Neural progenitor cell (in vitro differentiated cells): Measurements from ENCODE around the gene PRDM15.

Source experiments
- EZH2 ChIP-seq: fragments of 200-600 bp; sonication (generic); IDR thresholded peaks from 2 replicates; pipeline ENCODE4 v1.6.1; 2017; ENCODE audit warnings: antibody characterized with exemption, mild to moderate bottlenecking, moderate library complexity
- TF ChIP-seq, protein P1 (sequence below): fragments of 200-600 bp; sonication (generic); IDR thresholded peaks from 2 replicates; pipeline ENCODE4 v1.5.1; 2017; ENCODE audit warnings: antibody characterized with exemption, mild to moderate bottlenecking

DNA sequence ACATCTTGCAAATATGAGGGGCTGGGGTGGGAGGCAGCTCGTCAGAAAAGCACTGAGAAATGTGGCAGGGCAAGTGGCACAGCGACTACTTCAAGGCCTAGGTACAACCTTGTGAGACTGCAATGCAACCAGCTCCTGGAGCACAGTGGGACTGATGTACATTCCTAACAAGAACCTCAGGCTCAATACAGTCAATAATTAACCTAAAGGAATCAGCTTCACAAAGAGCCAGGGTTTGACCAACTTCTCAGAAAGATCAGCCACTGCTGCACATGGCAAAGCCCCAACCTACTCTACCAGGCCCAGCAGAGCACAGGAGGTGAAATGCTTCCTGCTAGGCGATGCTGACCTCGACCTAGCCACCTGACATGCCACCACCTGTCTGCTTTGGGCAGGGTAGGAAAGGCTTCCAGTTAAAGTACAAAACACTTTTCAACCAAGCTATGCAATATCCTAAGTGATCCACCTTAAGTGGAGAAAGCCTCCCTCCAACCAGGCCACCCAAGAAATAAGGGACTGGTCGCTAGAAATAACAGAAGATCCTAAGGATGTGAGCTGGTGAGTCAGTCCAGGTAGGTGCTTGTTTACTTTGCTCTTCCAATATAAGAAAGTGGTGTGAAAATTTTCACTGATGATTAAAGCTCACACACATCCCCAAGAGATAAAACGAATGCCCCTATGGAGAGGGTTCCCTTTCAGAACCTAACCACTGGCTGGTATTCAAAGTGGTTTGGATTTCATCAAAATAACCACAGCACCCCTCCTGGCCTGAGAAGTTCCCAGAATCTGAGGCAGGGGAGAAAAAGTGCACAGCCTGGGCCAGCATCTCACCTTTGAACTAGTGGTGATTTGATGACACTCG is 114.4 kb downstream of the PRDM15 start:
- TF ChIP-seq, protein P1, sequence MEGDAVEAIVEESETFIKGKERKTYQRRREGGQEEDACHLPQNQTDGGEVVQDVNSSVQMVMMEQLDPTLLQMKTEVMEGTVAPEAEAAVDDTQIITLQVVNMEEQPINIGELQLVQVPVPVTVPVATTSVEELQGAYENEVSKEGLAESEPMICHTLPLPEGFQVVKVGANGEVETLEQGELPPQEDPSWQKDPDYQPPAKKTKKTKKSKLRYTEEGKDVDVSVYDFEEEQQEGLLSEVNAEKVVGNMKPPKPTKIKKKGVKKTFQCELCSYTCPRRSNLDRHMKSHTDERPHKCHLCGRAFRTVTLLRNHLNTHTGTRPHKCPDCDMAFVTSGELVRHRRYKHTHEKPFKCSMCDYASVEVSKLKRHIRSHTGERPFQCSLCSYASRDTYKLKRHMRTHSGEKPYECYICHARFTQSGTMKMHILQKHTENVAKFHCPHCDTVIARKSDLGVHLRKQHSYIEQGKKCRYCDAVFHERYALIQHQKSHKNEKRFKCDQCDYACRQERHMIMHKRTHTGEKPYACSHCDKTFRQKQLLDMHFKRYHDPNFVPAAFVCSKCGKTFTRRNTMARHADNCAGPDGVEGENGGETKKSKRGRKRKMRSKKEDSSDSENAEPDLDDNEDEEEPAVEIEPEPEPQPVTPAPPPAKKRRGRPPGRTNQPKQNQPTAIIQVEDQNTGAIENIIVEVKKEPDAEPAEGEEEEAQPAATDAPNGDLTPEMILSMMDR: no peak
- TF ChIP-seq EZH2: no peak
